Measurements from ENCODE around the gene MEST. TPM values are rescaled to one million over a fixed set of nuclear protein-coding genes. Genes with fewer than 3 reads are reported as not detected.
"Not testable (repeated sequence)": the region's sequence is repeated elsewhere in the genome, so short reads cannot be mapped to it uniquely, and the experiment has no call there.

The MEST gene
- total RNA-seq, 1 donor from 2014 or later, result 2.6 TPM

GRCh38 chr7:130483031-130483430 is 8.9 kb upstream of the MEST start:
- intact Hi-C loops (cut with micrococcal nuclease), result loop anchor here (10.0 kb wide), 1 partner anchor 252 kb away; the partner anchor contains the start of gene KLF14

GRCh38 chr7:130485734-130486113 is 6.2 kb upstream of the MEST start:
- intact Hi-C loops (cut with micrococcal nuclease), result loop anchor here (1.0 to 10.0 kb wide), 2 partner anchors 44 to 249 kb away; partner anchors contain the start of genes CEP41 and KLF14

GRCh38 chr7:130486114-130486953 is 5.6 kb upstream of the MEST start:
- intact Hi-C loops (cut with micrococcal nuclease), result loop anchor here (1.0 to 10.0 kb wide), 2 partner anchors 45 to 248 kb away; partner anchors contain the start of genes CEP41 and KLF14

DNA sequence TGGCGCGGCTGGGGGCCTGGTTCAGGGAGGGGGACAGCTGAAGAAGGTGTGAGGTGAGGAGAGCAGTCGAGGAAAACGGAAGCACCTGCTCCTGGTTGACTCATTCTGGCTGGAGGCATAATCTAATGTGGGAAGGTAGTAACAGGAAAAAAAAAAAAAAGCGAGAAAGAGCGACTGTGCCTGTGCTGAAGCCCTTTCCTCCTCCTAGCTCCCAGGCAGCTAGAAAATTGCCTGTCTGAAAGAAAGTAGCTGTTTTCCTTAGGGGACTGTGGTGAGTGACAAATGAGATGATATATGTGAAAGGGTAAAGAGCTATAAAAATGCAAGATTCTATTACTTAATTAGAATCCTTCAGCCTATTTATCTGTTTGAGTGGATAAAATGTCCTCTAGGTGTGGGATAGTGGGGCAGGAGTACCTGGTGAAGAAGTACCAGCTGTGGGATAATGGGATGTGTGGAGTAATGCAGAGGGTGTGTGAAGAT is 4.9 kb upstream of the MEST start:
- intact Hi-C loops (cut with micrococcal nuclease), result loop anchor here (1.0 to 10.0 kb wide), 2 partner anchors 46 to 248 kb away; partner anchors contain the start of genes CEP41 and KLF14

- intact Hi-C loops (cut with micrococcal nuclease), result loop anchor here (10.0 kb wide), 1 partner anchor 246 kb away; the partner anchor contains the start of gene KLF14
Observed at GRCh38 chr7:130488392-130489139, 3.3 kb upstream of the MEST start.

DNA sequence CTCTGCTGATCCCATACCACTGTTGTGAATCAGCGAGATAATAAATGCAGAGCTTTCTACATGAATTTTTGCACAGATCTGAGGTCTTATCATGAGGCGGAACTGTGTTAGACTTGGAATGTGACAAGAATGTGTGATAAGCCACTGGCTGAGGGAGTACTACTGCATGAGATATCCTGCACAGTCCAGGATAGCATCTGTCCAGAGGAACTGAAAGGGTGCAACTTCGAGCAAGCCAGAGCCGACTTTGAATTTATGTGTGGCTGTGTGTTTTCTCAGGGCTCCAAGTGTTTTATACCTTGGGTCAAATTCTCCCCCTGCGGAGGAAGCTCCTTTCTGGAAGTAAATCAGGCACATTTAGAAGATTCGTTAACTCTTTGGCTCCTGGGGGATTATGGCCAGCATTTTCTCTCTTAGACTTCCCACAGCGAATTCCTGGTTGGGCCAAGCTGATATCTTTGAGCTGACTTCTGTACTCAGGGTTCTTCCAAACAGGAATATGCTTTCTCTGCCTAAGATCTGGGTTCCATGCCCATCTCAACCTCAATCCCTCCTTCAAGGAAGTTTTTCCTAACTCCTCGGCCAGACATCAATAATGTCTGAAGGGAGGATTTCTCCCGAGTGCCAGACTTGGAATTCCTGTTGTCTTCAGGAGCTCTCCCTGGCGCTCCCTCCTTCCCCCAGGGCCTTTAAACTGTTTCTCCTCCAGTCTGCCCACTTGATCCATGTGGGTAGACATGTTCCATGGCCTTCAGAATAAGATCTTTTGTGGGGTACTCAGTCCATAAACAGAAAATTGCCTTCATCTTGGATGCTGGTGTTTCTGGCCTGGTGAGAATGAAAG is 2.5 kb upstream of the MEST start:
- intact Hi-C loops (cut with micrococcal nuclease), result loop anchor here (10.0 kb wide), 1 partner anchor 245 kb away; the partner anchor contains the start of gene KLF14

- intact Hi-C loops (cut with micrococcal nuclease), result loop anchor here (5.0 kb wide), 1 partner anchor 418 kb away; the partner anchor contains the start of gene KLHDC10
Observed at GRCh38 chr7:130490311-130490791, 1.5 kb upstream of the MEST start.

- intact Hi-C loops (cut with micrococcal nuclease), result loop anchor here (5.0 kb wide), 1 partner anchor 419 kb away; the partner anchor contains the start of gene KLHDC10
Observed at GRCh38 chr7:130490888-130491804, 739 bp upstream of the MEST start.

DNA sequence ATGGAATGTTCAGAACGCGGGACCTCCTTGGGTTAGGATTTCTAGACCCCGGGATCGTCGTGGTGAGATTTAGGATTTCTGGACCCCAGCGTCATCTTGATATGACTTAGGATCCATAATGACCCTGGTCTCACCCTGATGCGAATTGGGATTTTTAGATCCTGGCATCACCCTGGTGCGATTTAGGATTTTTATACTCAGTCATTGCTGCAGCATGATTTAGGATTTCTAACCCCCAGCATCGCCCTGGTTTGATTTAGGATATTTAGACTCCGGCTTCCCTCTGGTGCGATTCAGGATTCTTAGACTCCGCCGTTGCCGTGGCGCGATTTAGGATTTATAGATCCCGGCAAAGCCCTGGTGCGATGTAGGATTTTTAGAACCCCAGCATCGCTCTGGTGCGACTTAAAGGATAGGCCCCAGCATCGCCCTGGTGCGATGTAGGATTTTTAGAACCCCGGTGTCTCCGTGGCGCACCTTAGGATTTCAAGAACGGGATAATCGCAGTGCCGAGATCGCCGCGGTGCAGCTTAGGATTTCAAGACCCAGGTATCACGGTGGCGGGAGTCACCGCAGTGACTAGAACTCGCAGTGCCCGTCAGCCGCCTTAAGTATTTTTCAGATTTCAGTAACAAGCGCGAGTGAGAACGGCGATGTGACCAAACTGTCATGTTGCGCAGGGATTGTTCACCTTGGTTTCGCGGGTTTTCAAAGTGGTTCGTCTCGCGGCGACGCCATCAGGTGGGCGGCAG is 814 bp downstream of the MEST start:
- intact Hi-C loops (cut with micrococcal nuclease), result loop anchor here (5.0 kb wide), 1 partner anchor 420 kb away; the partner anchor contains the start of gene KLHDC10

DNA sequence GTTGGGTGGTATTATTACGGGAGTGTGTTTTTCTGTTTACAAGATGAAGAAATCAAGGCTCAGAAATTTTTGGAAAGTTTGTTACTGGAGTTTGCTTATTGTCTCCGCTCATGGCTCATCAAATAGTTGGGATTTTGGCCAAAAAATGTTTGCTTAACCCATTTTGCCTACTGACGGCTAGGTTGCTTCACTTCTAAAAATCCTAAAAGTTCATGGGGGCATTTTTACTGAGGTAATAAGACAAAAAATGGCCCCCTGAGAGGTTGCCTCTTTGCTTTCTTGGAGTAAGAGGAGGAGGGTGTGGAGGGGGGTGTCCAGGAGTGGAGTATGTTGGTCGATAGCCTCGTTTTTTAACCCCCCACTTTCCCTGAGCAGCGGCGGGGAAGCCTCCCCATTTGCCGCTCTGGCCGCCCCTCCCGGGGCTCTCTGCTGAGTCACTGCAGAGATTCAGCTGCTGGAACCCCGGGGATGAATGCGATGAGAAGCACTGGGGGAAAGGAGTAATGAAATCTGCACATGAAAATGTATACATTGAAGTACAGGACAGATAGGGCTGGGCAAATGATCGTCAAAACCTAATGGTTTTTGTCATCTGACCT is 1.5 kb downstream of the MEST start:
- intact Hi-C loops (cut with micrococcal nuclease), result loop anchor here (5.0 kb wide), 1 partner anchor 421 kb away; the partner anchor contains the start of gene KLHDC10

DNA sequence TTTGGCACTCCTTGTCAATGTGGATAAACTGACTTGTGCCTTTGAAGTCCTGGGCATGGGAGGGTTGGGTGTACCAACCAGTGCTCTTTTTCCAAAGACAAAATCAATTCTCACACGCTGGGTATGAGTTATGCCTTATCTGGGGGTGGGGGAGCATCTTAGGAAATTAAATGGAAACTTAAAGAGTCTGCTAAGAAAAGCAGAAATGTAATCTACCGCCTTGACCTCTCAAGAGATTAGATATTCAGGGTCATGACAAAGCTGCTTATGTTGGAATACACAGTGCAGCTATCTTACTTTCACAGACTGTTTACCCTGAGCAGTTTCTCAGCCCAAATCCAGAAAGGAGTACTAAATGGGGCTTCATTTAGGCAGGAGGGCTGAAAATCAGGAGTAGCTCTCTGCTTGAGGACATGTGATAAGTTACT is 2.6 kb downstream of the MEST start:
- intact Hi-C loops (cut with micrococcal nuclease), result loop anchor here (5.0 kb wide), 1 partner anchor 422 kb away; the partner anchor contains the start of gene KLHDC10

GRCh38 chr7:130500463-130500862 is 8.6 kb downstream of the MEST start:
- intact Hi-C loops (cut with micrococcal nuclease), result no loop called here

- intact Hi-C loops (cut with micrococcal nuclease), result no loop called here
Observed at GRCh38 chr7:130500910-130501309, 9.0 kb downstream of the MEST start.

- intact Hi-C loops (cut with micrococcal nuclease), result no loop called here
Observed at GRCh38 chr7:130505753-130506152, 13.9 kb downstream of the MEST start.

DNA sequence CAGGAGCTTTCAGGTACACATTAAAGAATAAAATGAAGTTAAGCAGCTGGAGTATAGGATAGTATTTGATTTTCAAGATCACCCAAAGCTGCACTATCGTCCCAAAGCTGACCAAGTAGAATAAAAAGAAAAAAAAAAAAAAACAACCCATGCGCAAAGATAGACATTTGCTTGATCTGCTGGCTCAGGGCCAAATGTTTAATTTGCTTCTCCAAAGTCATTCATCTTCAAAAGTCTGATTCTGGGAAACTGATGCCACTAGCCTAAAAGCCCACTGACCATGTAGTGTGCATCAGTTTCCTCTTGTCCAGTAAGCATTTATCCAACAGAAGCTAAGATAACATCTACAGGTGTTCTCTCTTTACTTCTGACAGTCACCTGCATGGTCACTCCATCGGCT is 14.5 kb downstream of the MEST start:
- intact Hi-C loops (cut with micrococcal nuclease), result no loop called here

GRCh38 chr7:130512038-130512437 is 20.2 kb downstream of the MEST start:
- intact Hi-C loops (cut with micrococcal nuclease), result not testable (repeated sequence)

- intact Hi-C loops (cut with micrococcal nuclease), result no loop called here
Observed at GRCh38 chr7:130513447-130513846, 21.6 kb downstream of the MEST start.
